IMR-90 (cell line): ENCODE measurements around the gene SLC25A26. TPM values are rescaled to one million over a fixed set of nuclear protein-coding genes. Genes with fewer than 3 reads are reported as not detected.

Experiments used
- ATAC-seq: fragments of 200-7000 bp; cut with Tn5 transposase; 2 replicates; pipeline ENCODE4 v1.9.1; 2020; ENCODE audit warnings: low read depth, mild to moderate bottlenecking, moderate library complexity
- BruUV-seq: library from RNA; stranded (reverse); fragments of 400-500 nt; replicated peaks from 2 replicates; lab custom pipeline; 2021; lab: Mats Ljungman, UMichigan
- CTCF ChIA-PET: fragments of 300-600 bp; formaldehyde crosslinking; extraction: SDS; loops from one replicate; lab custom pipeline; 2021; ENCODE audit warnings: antibody characterized with exemption; lab: Yijun Ruan, JAX
- POLR2A ChIA-PET: fragments of 300-600 bp; sonication (Branson Sonifier 250); formaldehyde crosslinking; loops from one replicate; lab custom pipeline; 2022; ENCODE audit warnings: antibody characterized with exemption; ENCODE audit not compliant: unreplicated experiment; lab: Charles Lee
- DNase-seq: peaks from one replicate; pipeline ENCODE4 v3.0.0; 2013
- H2AFZ ChIP-seq: replicated peaks from 2 replicates; pipeline ENCODE3; 2013; ENCODE audit warnings: low read length, mild to moderate bottlenecking; ENCODE audit not compliant: poor library complexity
- H2AK5ac ChIP-seq: 2 replicates; pipeline ENCODE4 v1.6.1; 2013; ENCODE audit warnings: low read depth, low read length, inconsistent platforms
- H2AK9ac ChIP-seq: replicated peaks from 2 replicates; pipeline ENCODE3; 2013; ENCODE audit warnings: mild to moderate bottlenecking, low read depth, low read length, moderate library complexity; ENCODE audit not compliant: poor library complexity
- H2BK120ac ChIP-seq: 2 replicates; pipeline ENCODE4 v1.6.1; 2013; ENCODE audit warnings: low read depth, low read length, inconsistent platforms
- H2BK15ac ChIP-seq: 3 replicates; pipeline ENCODE4 v1.6.1; 2013; ENCODE audit warnings: low read depth, low read length, inconsistent platforms
- H2BK20ac ChIP-seq: 2 replicates; pipeline ENCODE4 v1.6.1; 2013; ENCODE audit warnings: low read depth, mild to moderate bottlenecking, inconsistent platforms, low read length, moderate library complexity
- H2BK5ac ChIP-seq: 2 replicates; pipeline ENCODE4 v1.6.1; 2013; ENCODE audit warnings: mild to moderate bottlenecking, low read depth, low read length, inconsistent platforms; ENCODE audit not compliant: poor library complexity, severe bottlenecking
- H3K14ac ChIP-seq: replicated peaks from 2 replicates; pipeline ENCODE4 v1.6.1; 2013; ENCODE audit warnings: low read depth, low read length, inconsistent platforms
- H3K18ac ChIP-seq: 2 replicates; pipeline ENCODE4 v1.6.1; 2013; ENCODE audit warnings: low read depth, low read length, control low read depth
- H3K23ac ChIP-seq: 2 replicates; pipeline ENCODE4 v1.6.1; 2013; ENCODE audit warnings: low read depth, low read length, inconsistent platforms
- H3K27ac ChIP-seq: 2 replicates; pipeline ENCODE4 v1.5.1; 2013; ENCODE audit warnings: mild to moderate bottlenecking, control low read depth, low read length; ENCODE audit not compliant: insufficient read depth
- H3K27me3 ChIP-seq: 2 replicates; pipeline ENCODE4 v1.6.1; 2013; ENCODE audit warnings: low read length; ENCODE audit not compliant: control insufficient read depth, insufficient read depth
- H3K36me3 ChIP-seq: 2 replicates; pipeline ENCODE4 v1.6.1; 2013; ENCODE audit warnings: low read length, mixed read lengths; ENCODE audit not compliant: control insufficient read depth, insufficient read depth
- H3K4ac ChIP-seq: 2 replicates; pipeline ENCODE4 v1.6.1; 2013; ENCODE audit warnings: low read depth, low read length, inconsistent platforms
- H3K4me1 ChIP-seq: 2 replicates; pipeline ENCODE4 v1.6.1; 2013; ENCODE audit warnings: low read length, mixed read lengths; ENCODE audit not compliant: control insufficient read depth, insufficient read depth
- H3K4me2 ChIP-seq: 2 replicates; pipeline ENCODE4 v1.6.1; 2013; ENCODE audit warnings: low read depth, mild to moderate bottlenecking, control low read depth, low read length, moderate library complexity
- H3K4me3 ChIP-seq: 2 replicates; pipeline ENCODE4 v1.5.1; 2013; ENCODE audit warnings: low read depth, mild to moderate bottlenecking, control low read depth, low read length, moderate library complexity; ENCODE audit not compliant: insufficient read depth
- H3K56ac ChIP-seq: 2 replicates; pipeline ENCODE4 v1.6.1; 2013; ENCODE audit warnings: low read length, inconsistent platforms; ENCODE audit not compliant: insufficient read depth; ENCODE audit errors: extremely low read depth
- H3K79me1 ChIP-seq, 2 experiments: 2 replicates each; pipeline ENCODE4 v1.6.1; 2013; ENCODE audit warnings: low read length in 2 of 2, inconsistent platforms in 1 of 2, low read depth in 1 of 2
- H3K9ac ChIP-seq: 2 replicates; pipeline ENCODE4 v1.6.1; 2013; ENCODE audit warnings: low read depth, low read length, control low read depth
- H3K9me1 ChIP-seq: 2 replicates; pipeline ENCODE4 v1.6.1; 2013; ENCODE audit warnings: low read length, inconsistent platforms; ENCODE audit not compliant: insufficient read depth
- H3K9me3 ChIP-seq: 2 replicates; pipeline ENCODE4 v1.6.1; 2013; ENCODE audit warnings: low read length; ENCODE audit not compliant: control insufficient read depth, insufficient read depth
- H4K20me1 ChIP-seq: 2 replicates; pipeline ENCODE4 v1.6.1; 2013; ENCODE audit warnings: low read length, inconsistent platforms; ENCODE audit not compliant: insufficient read depth
- H4K5ac ChIP-seq: 2 replicates; pipeline ENCODE4 v1.6.1; 2013; ENCODE audit warnings: mild to moderate bottlenecking, low read depth, low read length, control low read depth
- H4K8ac ChIP-seq, 2 experiments: 2 replicates each; pipeline ENCODE4 v1.6.1; 2013; ENCODE audit warnings: low read depth in 2 of 2, low read length in 2 of 2, control low read depth in 1 of 2, inconsistent platforms in 1 of 2
- H4K91ac ChIP-seq: 2 replicates; pipeline ENCODE4 v1.6.1; 2013; ENCODE audit warnings: low read depth, low read length, inconsistent platforms; ENCODE audit not compliant: insufficient read depth
- BHLHE40 ChIP-seq: fragments of 150-350 bp; IDR thresholded peaks from 2 replicates; pipeline ENCODE4 v1.6.1; 2016; ENCODE audit warnings: mild to moderate bottlenecking, low read depth, low read length
- CEBPB ChIP-seq: IDR thresholded peaks from 2 replicates; pipeline ENCODE4 v1.6.1; 2012; ENCODE audit warnings: low read depth, low read length, improper control_type of control experiment
- CHD1 ChIP-seq: IDR thresholded peaks from 2 replicates; pipeline ENCODE4 v1.6.1; 2012; ENCODE audit warnings: low read depth, low read length, improper control_type of control experiment
- CTCF ChIP-seq: conservative IDR thresholded peaks from 2 replicates; pipeline ENCODE4 v1.5.1; 2012; ENCODE audit warnings: mild to moderate bottlenecking, low read depth, low read length, improper control_type of control experiment
- ELK1 ChIP-seq: fragments of 150-350 bp; IDR thresholded peaks from 2 replicates; pipeline ENCODE4 v1.6.1; 2016; ENCODE audit warnings: low read depth, mild to moderate bottlenecking, low read length, moderate library complexity, borderline replicate concordance
- FOS ChIP-seq: fragments of 150-350 bp; IDR thresholded peaks from 2 replicates; pipeline ENCODE4 v1.6.1; 2016; ENCODE audit warnings: low read depth, low read length
- MAFK ChIP-seq: IDR thresholded peaks from 2 replicates; pipeline ENCODE4 v1.6.1; 2012; ENCODE audit warnings: low read depth, low read length, improper control_type of control experiment
- MAZ ChIP-seq: IDR thresholded peaks from 2 replicates; pipeline ENCODE4 v1.6.1; 2012; ENCODE audit warnings: low read depth, mild to moderate bottlenecking, low read length, improper control_type of control experiment, moderate library complexity, borderline replicate concordance
- MXI1 ChIP-seq: IDR thresholded peaks from 2 replicates; pipeline ENCODE4 v1.6.1; 2012; ENCODE audit warnings: low read depth, mild to moderate bottlenecking, low read length, moderate library complexity, borderline replicate concordance
- NFE2L2 ChIP-seq: fragments of 150-350 bp; IDR thresholded peaks from 2 replicates; pipeline ENCODE4 v1.6.1; 2016; ENCODE audit warnings: low read depth, mild to moderate bottlenecking, low read length
- POLR2A ChIP-seq: IDR thresholded peaks from 2 replicates; pipeline ENCODE4 v1.6.1; 2012; ENCODE audit warnings: mild to moderate bottlenecking, low read depth, low read length
- RAD21 ChIP-seq: IDR thresholded peaks from 2 replicates; pipeline ENCODE4 v1.6.1; 2012; ENCODE audit warnings: low read length, improper control_type of control experiment
- RCOR1 ChIP-seq: IDR thresholded peaks from 2 replicates; pipeline ENCODE4 v1.6.1; 2012; ENCODE audit warnings: mild to moderate bottlenecking, low read length, improper control_type of control experiment; ENCODE audit not compliant: insufficient replicate concordance
- RFX5 ChIP-seq: IDR thresholded peaks from 2 replicates; pipeline ENCODE4 v1.8.0; 2012; ENCODE audit warnings: low read depth, mild to moderate bottlenecking, low read length, moderate library complexity
- SMC3 ChIP-seq: fragments of 150-350 bp; IDR thresholded peaks from 2 replicates; pipeline ENCODE4 v1.6.1; 2016; ENCODE audit warnings: low read depth, mild to moderate bottlenecking, antibody characterized with exemption, low read length, moderate library complexity
- USF2 ChIP-seq: fragments of 150-350 bp; IDR thresholded peaks from 2 replicates; pipeline ENCODE4 v1.6.1; 2017; ENCODE audit warnings: mild to moderate bottlenecking, antibody characterized with exemption, low read length, low read depth
- dilution Hi-C: fragments of 300-500 bp; cut with HindIII; formaldehyde crosslinking; loops from one replicate; pipeline ENCODE4 v1.14.3; 2018; ENCODE audit warnings: low sequenced_read_pairs; ENCODE audit not compliant: unreplicated experiment
- in situ Hi-C: fragments of 300-500 bp; cut with MboI; formaldehyde crosslinking; loops from 3 replicates; pipeline ENCODE4 v1.14.3; 2019; ENCODE audit warnings: low sequenced_read_pairs, inconsistent platforms, mixed read lengths
- intact Hi-C: fragments of 100-400 bp; cut with micrococcal nuclease; formaldehyde crosslinking; loops from 2 replicates; pipeline ENCODE4 v1.10.0; 2022
- polyA plus RNA-seq, 3 experiments: library from polyadenylated mRNA; depleted of rRNA; stranded (reverse); fragments of >200 nt; gene quantifications; 2 replicates each; pipeline ENCODE4 v1.2.3, GENCODE V29; 2012; ENCODE audit warnings: low replicate concordance in 1 of 3
- total RNA-seq: library from RNA; depleted of rRNA; stranded (reverse); fragments of >200 nt; gene quantifications from 2 replicates; pipeline ENCODE4 v1.2.3, GENCODE V29; 2012

Gene SLC25A26
- total and polyA plus RNA-seq, 2 of the 4 experiments (the other 2 are of a cell fraction): 10.9 to 12.7 TPM

- Histone ChIP-seq H3K9me3 (no peaks in the 10 kb centered on the region), H2AFZ (no peak overlapping the region), H4K8ac (no peak overlapping the region), H2AK5ac (no peak overlapping the region), H2BK5ac (no peak overlapping the region), H3K4me3 (no peak overlapping the region), H2BK15ac (no peak overlapping the region), H2BK120ac (no peak overlapping the region), H3K14ac (no peak overlapping the region), H3K56ac (no peak overlapping the region), H3K18ac (no peak overlapping the region), H3K27ac (no peak overlapping the region), H4K20me1 (no peaks in the 10 kb centered on the region), H3K27me3 (peaks cover 2% of the 10 kb centered on the region), H2AK9ac (no peak overlapping the region), H4K5ac (no peak overlapping the region), H3K4me1 (no peaks in the 10 kb centered on the region), H3K36me3 (no peaks in the 10 kb centered on the region), H3K23ac (no peak overlapping the region), H3K9ac (no peak overlapping the region), H2BK20ac (no peak overlapping the region), H3K4me2 (no peak overlapping the region), H3K79me1 (no peaks in the 10 kb centered on the region), H3K9me1 (peaks cover 2% of the 10 kb centered on the region; the same call in 1 of the 2 replicates), H3K4ac (no peak overlapping the region), H4K91ac (no peak overlapping the region)
- ChIA-PET CTCF (no interaction called here), POLR2A (no interaction called here)
- in situ Hi-C loops (loop anchor here (25.0 kb wide), 2 partner anchors 749 to 1649 kb away; no protein-coding TSS in a partner anchor), dilution Hi-C loops (no loop called here), intact Hi-C loops (no loop called here)
- no peak for TF ChIP-seq USF2
- no peak for TF ChIP-seq RAD21
- TF ChIP-seq MXI1: no peak
- TF ChIP-seq CHD1: no peak
- no peak for TF ChIP-seq FOS
- no peak for TF ChIP-seq MAFK
- TF ChIP-seq BHLHE40: no peak
- no peak for TF ChIP-seq POLR2A
- no peak for TF ChIP-seq CTCF
- no peak for TF ChIP-seq MAZ
- TF ChIP-seq NFE2L2: no peak
- no peak for TF ChIP-seq RFX5
- no peak for TF ChIP-seq CEBPB
- TF ChIP-seq ELK1: no peak
- TF ChIP-seq SMC3: no peak
- TF ChIP-seq RCOR1: no peak
- no peak for DNase-seq
- BruUV-seq: no TSS peak
- ATAC-seq: no peak
These were observed 34.3 kb upstream of the SLC25A26 start for GRCh38 chr3:66186545-66186944.
